OCI-LY1 (cell line): ENCODE data around the gene CHD5.

Source experiments
- CTCF ChIP-seq: fragments of 200-600 bp; sonication (generic), shearing (Covaris generic); IDR thresholded peaks from 2 replicates; pipeline ENCODE4 v1.5.1; 2017; ENCODE audit warnings: mild to moderate bottlenecking, antibody characterized with exemption, low read length, moderate library complexity, mixed read lengths
- EZH2 ChIP-seq: fragments of 200-600 bp; sonication (generic), shearing (Covaris generic); IDR thresholded peaks from 2 replicates; pipeline ENCODE4 v1.8.0; 2017; ENCODE audit warnings: borderline replicate concordance, mixed run types, mild to moderate bottlenecking, antibody characterized with exemption, low read length, moderate library complexity, mixed read lengths

GRCh38 chr1:6130036-6130435 lies 50.1 kb downstream of the CHD5 start:
- TF ChIP-seq CTCF (no peak), EZH2 (no peak)
